Measurements from ENCODE around the gene BDP1. TPM values are rescaled to one million over a fixed set of nuclear protein-coding genes. Genes with fewer than 3 reads are reported as not detected.
A peak's percentile ranks its signal among the peaks of the same experiment; 100 is the strongest.
"Not testable (repeated sequence)": the region's sequence is repeated elsewhere in the genome, so short reads cannot be mapped to it uniquely, and the experiment has no call there.

The BDP1 gene
- 23.3 TPM for polyA plus RNA-seq (ENCODE audit: insufficient read length)

- peak; percentile 88 for DNase-seq (ENCODE audit: low read depth)
Measured at GRCh38 chr5:71455427-71456361, at the start of gene BDP1. Gene BDP1, plus strand, starts transcription at chr5:71455651. Its CDS starts 227 bp downstream, at chr5:71455878.

GRCh38 chr5:71410088-71410487 lies 45.4 kb upstream of the BDP1 start:
- DNase-seq (ENCODE audit: low read depth) = not testable (repeated sequence)

- not testable (repeated sequence) for DNase-seq (ENCODE audit: low read depth)
Measured at GRCh38 chr5:71415626-71416025, 39.8 kb upstream of the BDP1 start.

GRCh38 chr5:71418026-71418425 lies 37.4 kb upstream of the BDP1 start:
- not testable (repeated sequence) for DNase-seq (ENCODE audit: low read depth)

GRCh38 chr5:71421278-71421677 lies 34.2 kb upstream of the BDP1 start:
- not testable (repeated sequence) for DNase-seq (ENCODE audit: low read depth)

GRCh38 chr5:71423896-71424295 lies 31.6 kb upstream of the BDP1 start:
- not testable (repeated sequence) for DNase-seq (ENCODE audit: low read depth)

GRCh38 chr5:71426686-71427474 lies 28.6 kb upstream of the BDP1 start:
- not testable (repeated sequence) for DNase-seq (ENCODE audit: low read depth)

GRCh38 chr5:71432410-71432809 lies 23.0 kb upstream of the BDP1 start:
- not testable (repeated sequence) for DNase-seq (ENCODE audit: low read depth)

DNA sequence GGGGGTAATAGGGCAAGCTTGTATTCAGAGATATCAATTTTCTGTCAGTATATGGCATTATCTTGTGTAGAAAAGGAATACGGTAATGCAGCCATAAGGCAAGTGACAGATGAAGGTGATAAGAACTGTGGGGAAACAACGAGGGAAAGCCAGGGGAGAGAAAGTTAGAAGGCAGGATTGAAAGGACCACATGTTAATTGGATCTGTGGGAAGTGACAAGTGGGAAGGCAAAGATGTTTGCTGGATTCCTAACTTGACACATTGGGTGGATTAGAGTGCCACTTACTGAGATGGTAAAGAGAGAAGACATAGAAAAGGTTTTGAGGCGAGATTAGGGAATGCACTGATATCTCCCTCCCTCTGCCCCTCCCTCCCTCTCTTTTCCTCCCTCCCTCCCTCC lies 20.6 kb upstream of the BDP1 start:
- DNase-seq (ENCODE audit: low read depth) = not testable (repeated sequence)

- not testable (repeated sequence) for DNase-seq (ENCODE audit: low read depth)
Measured at GRCh38 chr5:71441564-71441963, 13.9 kb upstream of the BDP1 start.

GRCh38 chr5:71443891-71444290 lies 11.6 kb upstream of the BDP1 start:
- not testable (repeated sequence) for DNase-seq (ENCODE audit: low read depth)

GRCh38 chr5:71445015-71445414 lies 10.4 kb upstream of the BDP1 start:
- DNase-seq (ENCODE audit: low read depth) = not testable (repeated sequence)

DNA sequence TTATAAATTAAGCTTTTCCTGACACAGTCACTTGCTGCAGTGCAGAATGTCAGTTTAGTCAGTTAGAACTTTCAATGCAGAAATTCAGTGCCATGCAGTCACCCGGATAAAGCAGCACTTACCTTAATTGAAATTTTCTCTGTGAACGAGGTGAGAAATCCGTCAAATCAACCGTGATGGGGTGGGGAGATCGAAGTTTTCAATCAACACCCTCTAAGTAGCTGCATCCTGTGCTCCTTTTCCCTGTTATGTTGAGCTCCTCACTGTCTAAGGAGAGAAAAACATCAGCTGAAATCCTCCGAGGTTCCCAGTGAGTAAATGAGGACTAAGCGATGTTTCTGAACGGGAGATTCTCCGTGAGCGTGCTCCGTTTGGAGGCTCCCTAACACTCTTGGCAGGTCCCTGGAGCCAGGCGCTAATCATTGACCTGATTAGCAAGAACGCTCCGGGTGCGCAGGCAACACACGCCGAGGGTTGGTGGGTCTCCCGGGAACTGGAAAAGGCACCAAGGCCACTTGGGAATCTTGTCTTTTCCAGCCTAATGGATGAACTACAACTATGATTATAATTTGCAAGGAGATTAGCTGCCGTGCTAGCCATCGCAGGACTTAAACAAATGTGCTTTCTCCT lies 9.8 kb upstream of the BDP1 start:
- DNase-seq (ENCODE audit: low read depth) = not testable (repeated sequence)

DNA sequence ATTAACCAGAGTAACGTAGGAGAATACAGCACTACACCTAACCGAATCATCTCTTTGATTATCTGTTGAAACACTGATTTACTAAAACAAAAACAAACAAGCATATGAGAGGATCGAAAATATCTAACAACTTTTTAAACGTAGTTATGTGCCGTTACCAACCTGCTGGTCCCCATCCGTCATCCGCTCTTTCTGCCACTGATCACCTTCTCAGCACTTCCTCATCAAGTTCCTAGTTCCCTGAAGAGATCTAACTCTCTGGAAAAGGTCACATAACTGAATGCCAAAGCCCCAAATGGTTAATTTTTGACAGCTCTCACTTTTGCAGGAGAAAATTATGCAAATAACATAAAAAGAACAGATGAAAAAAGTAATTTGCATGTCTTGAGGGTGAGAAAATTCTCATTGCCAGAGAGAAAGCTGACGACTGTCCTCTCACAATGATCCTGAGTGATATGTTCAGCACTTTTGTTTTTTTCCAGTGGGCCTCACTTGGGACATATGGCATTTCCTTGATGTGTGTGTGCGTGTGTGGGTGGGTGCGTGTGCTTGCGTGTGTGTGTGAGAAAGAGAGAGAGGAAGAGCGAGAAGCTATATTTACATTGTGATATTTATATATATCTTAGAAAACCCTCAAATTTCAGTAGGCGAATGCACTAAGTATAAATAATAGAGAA lies 8.8 kb upstream of the BDP1 start:
- not testable (repeated sequence) for DNase-seq (ENCODE audit: low read depth)

DNA sequence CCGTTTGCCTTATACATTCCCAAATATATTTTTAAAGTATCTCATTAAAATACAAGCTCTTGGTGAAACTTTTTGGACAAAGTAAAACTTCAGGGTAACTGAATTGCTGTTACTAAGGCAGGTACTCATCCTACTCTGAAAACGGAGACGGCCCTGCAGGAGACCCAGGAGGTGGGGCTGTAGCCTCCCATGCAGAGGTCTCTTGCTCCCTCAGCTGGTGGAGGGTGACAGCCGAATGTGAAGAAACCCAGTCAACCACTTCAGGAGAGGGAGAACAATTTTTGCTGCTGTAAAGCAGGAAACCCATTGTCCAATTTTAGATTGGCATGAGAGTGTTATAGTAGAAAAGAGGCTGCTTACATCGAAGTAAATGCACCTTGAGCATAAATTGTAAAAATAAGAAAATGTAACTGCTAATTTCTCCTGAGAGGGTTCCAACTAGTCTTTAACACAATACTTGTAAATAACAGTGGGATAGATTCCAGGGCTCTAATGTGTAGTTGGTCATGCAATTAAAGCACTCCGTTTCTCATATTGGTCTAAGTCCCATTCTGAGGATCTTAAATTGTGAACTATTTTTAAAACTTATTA lies 8.1 kb upstream of the BDP1 start:
- DNase-seq (ENCODE audit: low read depth) = not testable (repeated sequence)

GRCh38 chr5:71452876-71453275 lies 2.6 kb upstream of the BDP1 start:
- no peak for DNase-seq (ENCODE audit: low read depth)

GRCh38 chr5:71454913-71455312 lies 538 bp upstream of the BDP1 start:
- no peak for DNase-seq (ENCODE audit: low read depth)

DNA sequence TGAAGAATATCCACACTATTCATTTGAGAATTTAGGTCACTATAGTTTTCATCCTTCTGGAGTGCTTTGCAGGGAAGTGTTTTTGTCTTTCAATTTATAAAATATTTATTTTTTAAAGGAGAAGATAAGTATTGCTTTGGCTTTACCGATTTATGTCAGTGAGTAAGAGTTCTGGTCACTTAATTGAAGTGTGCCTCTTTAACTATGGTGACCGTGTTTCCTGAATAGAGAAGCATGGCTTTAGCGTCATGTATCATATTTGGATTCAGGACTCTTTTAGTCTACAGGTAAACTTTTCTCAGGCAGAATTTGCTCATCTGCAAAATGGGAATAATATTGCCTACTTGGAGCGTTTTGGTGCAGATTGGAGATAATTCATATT lies 902 bp downstream of the BDP1 start:
- no peak for DNase-seq (ENCODE audit: low read depth)

DNA sequence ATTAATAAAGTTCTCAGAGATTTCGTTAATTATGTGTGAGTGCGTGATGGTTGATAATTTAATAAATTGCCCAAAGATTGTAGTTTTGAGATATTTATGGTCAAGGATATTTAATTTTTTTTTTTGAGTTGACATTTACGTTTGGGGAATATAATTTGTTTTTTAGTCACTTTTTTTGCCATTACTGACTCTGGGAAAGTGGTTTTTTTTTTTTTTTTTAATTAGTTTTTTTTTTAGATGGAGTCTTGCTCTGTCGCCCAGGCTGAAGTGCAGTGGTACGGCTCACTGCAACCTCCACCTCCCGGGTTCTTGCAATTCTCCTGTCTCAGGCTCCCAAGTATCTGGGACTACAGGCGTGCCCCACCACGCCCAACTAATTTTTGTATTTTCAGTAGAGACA lies 1.7 kb downstream of the BDP1 start:
- no peak for DNase-seq (ENCODE audit: low read depth)

DNA sequence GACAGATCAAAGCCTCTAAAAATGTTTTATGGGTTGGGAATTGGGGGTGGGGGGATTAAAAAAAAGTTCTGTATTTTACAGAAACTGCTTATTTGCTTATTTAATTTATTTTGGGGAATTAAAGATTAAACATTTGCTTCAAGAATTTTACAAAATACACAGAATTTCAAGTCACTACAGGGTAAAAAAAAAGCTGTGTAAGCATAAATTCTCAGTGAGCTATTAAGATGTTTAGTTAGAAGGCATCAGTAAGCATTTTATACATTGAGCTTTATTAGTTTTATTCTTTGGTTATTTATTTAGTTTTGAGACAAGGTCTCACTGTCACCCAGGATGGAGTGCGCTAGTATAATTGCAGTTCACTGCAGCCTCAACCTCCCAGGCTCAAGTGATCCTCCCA lies 5.2 kb downstream of the BDP1 start:
- DNase-seq (ENCODE audit: low read depth) = no peak

DNA sequence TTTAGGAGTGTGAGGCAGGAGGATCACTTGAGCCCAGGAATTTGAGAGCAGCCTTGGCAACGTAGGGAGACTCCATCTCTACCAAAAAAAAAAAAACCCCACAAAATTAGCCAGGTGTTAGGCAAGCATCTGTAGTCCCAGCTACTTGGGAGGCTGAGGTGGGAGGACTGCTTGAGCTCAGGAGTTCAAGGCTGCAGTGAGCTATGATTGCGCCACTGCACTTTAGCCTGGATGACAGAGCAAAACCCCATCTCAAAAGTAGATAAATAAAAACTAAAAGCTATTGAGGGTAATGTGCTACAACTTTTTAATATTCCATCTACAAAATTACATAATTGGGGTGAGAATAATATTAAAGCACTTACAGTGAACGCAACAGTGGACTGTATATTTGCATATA lies 5.9 kb downstream of the BDP1 start:
- DNase-seq (ENCODE audit: low read depth) = no peak

All from forelimb muscle (tissue), 1 donor.